Measurements from ENCODE around the gene KIAA1217.

DNA sequence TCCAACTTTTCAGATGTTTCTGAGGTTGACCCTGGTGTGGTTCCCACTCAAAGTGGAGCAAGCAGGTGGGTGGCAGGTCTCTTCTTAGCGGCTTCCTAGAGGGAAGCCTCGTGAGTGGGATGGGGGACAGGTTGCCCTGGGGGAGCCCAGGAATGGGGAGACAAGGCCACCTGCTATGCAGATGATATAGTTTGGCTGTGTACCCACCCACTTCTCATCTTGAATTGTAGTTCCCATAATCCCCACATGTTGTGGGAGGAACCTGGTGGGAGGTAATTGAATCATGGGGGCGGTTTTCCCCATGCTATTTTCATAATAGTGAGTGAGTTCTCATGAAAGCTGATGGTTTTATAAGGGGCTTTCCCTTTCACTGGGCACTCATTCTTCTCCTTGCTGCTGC is 68.3 kb downstream of the KIAA1217 start:
- TF ChIP-seq, protein P1, sequence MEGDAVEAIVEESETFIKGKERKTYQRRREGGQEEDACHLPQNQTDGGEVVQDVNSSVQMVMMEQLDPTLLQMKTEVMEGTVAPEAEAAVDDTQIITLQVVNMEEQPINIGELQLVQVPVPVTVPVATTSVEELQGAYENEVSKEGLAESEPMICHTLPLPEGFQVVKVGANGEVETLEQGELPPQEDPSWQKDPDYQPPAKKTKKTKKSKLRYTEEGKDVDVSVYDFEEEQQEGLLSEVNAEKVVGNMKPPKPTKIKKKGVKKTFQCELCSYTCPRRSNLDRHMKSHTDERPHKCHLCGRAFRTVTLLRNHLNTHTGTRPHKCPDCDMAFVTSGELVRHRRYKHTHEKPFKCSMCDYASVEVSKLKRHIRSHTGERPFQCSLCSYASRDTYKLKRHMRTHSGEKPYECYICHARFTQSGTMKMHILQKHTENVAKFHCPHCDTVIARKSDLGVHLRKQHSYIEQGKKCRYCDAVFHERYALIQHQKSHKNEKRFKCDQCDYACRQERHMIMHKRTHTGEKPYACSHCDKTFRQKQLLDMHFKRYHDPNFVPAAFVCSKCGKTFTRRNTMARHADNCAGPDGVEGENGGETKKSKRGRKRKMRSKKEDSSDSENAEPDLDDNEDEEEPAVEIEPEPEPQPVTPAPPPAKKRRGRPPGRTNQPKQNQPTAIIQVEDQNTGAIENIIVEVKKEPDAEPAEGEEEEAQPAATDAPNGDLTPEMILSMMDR (IDR thresholded peaks at IDR 0.05) = no peak
- no peak for TF ChIP-seq POLR2A (IDR thresholded peaks at IDR 0.05)

Measured in thyroid gland (tissue), 4 donors.